Osteocyte (in vitro differentiated cells): ENCODE results near the gene STARD10. TPM values are rescaled to one million over a fixed set of nuclear protein-coding genes. Genes with fewer than 3 reads are reported as not detected.
A peak's percentile ranks its signal among the peaks of the same experiment; 100 is the strongest.

Source experiments
- DNase-seq: peaks from one replicate; pipeline ENCODE4 v3.0.0; 2021; ENCODE audit warnings: mixed read lengths; ENCODE audit not compliant: unreplicated experiment; ENCODE audit errors: extremely low spot score
- H3K27ac Mint-ChIP-seq: one replicate; pipeline ENCODE4 v1.8.0; 2021; ENCODE audit warnings: mild to moderate bottlenecking, mixed read lengths; ENCODE audit not compliant: unreplicated experiment
- H3K27me3 Mint-ChIP-seq: one replicate; pipeline ENCODE4 v1.8.0; 2021; ENCODE audit warnings: mixed read lengths; ENCODE audit not compliant: unreplicated experiment
- H3K36me3 Mint-ChIP-seq: one replicate; pipeline ENCODE4 v1.8.0; 2021; ENCODE audit warnings: mixed read lengths; ENCODE audit not compliant: unreplicated experiment
- H3K4me1 Mint-ChIP-seq: one replicate; pipeline ENCODE4 v1.8.0; 2021; ENCODE audit warnings: mixed read lengths; ENCODE audit not compliant: unreplicated experiment
- H3K4me3 Mint-ChIP-seq: one replicate; pipeline ENCODE4 v1.8.0; 2021; ENCODE audit warnings: mild to moderate bottlenecking, moderate library complexity, mixed read lengths; ENCODE audit not compliant: unreplicated experiment
- H3K9me3 Mint-ChIP-seq: one replicate; pipeline ENCODE4 v1.8.0; 2021; ENCODE audit warnings: mixed read lengths; ENCODE audit not compliant: unreplicated experiment
- CTCF ChIP-seq: fragments of 200-600 bp; sonication (generic); IDR thresholded peaks from 2 replicates; pipeline ENCODE4 v1.5.0; 2021; ENCODE audit warnings: antibody characterized with exemption, mild to moderate bottlenecking, moderate library complexity
- total RNA-seq: library from RNA; stranded (reverse); gene quantifications from 2 replicates; pipeline ENCODE4 v1.2.1, GENCODE V29; 2021

The STARD10 gene
- total RNA-seq, 1 donor from 2014 or later, result 27.7 TPM

DNA sequence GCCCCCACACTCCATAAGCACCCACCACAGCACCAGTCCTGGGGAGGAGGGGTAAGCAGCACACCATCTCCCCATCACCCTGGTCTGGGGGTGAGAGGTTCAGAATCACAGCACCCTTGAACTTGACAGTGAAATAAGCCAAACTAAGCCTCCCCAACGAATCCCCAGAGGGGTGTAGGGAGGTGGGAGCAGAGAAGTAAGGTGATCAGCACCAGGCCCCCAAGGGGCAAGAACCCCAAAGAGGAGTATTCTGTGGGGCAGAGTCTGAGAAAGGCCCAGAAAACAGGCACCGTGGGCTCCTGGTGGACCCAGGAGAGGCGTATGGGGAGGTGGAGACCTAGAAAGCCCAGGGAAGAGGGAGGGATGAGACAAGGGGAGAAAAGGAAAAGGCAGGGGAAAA is 72.6 kb downstream of the STARD10 start:
- peaks cover 44% of the 10 kb centered on the region for H3K4me1 Mint-ChIP-seq
- peaks cover 1% of the 10 kb centered on the region for H3K36me3 Mint-ChIP-seq
- peak overlapping the region; percentile 82 for H3K4me3 Mint-ChIP-seq
- H3K27me3 Mint-ChIP-seq, result no peaks in the 10 kb centered on the region
- H3K27ac Mint-ChIP-seq, result peak overlapping the region; percentile 92
- no peak for DNase-seq
- no peak for TF ChIP-seq CTCF
- no peaks in the 10 kb centered on the region for H3K9me3 Mint-ChIP-seq

DNA sequence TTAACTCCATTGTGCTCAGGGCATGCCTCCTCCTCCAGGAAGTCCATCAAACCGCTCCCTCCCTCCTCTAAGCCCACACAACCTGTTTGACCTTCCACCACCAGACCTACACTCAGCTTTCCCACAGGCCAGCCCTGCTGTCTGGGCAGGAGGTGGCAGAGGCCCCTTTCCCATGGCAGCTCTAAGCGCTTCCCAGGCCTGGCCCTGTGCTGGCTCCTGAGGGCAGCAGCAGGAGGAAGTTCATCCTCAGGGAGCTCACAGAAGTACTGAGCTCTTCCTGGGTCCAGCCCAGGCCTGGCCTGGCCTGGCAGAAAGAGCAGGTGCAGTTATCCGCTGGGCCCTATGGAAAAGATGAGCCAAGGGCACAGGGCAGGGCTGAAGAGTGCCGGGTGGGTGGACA is 73.1 kb downstream of the STARD10 start:
- H3K36me3 Mint-ChIP-seq, result peaks cover 1% of the 10 kb centered on the region
- no peaks in the 10 kb centered on the region for H3K9me3 Mint-ChIP-seq
- peak overlapping the region; percentile 82 for H3K4me3 Mint-ChIP-seq
- no peak for TF ChIP-seq CTCF
- no peak for DNase-seq
- no peaks in the 10 kb centered on the region for H3K27me3 Mint-ChIP-seq
- peak overlapping the region; percentile 92 for H3K27ac Mint-ChIP-seq
- H3K4me1 Mint-ChIP-seq, result peaks cover 44% of the 10 kb centered on the region

GRCh38 chr11:72720047-72720446 is 73.8 kb downstream of the STARD10 start:
- H3K4me3 Mint-ChIP-seq, result peak overlapping the region; percentile 82
- peaks cover 39% of the 10 kb centered on the region for H3K4me1 Mint-ChIP-seq
- peaks cover 1% of the 10 kb centered on the region for H3K36me3 Mint-ChIP-seq
- H3K27ac Mint-ChIP-seq, result peak overlapping the region; percentile 49
- TF ChIP-seq CTCF, result no peak
- no peaks in the 10 kb centered on the region for H3K27me3 Mint-ChIP-seq
- no peaks in the 10 kb centered on the region for H3K9me3 Mint-ChIP-seq
- no peak for DNase-seq

- H3K27ac Mint-ChIP-seq, result peak overlapping the region; percentile 49
- no peaks in the 10 kb centered on the region for H3K27me3 Mint-ChIP-seq
- peaks cover 39% of the 10 kb centered on the region for H3K4me1 Mint-ChIP-seq
- peaks cover 1% of the 10 kb centered on the region for H3K36me3 Mint-ChIP-seq
- H3K9me3 Mint-ChIP-seq, result no peaks in the 10 kb centered on the region
- TF ChIP-seq CTCF, result no peak
- no peak overlapping the region for H3K4me3 Mint-ChIP-seq
- no peak for DNase-seq
Observed at GRCh38 chr11:72719551-72719950, 74.3 kb downstream of the STARD10 start.

GRCh38 chr11:72719144-72719543 is 74.7 kb downstream of the STARD10 start:
- Mint-ChIP-seq H3K4me1 (peaks cover 39% of the 10 kb centered on the region), H3K27me3 (no peaks in the 10 kb centered on the region), H3K4me3 (no peak overlapping the region), H3K36me3 (peaks cover 1% of the 10 kb centered on the region), H3K27ac (no peak overlapping the region), H3K9me3 (no peaks in the 10 kb centered on the region)
- no peak for DNase-seq
- TF ChIP-seq CTCF, result no peak
